HG03139 (cell line): Measurements from ENCODE around the gene ST8SIA2.

Source experiments
- ATAC-seq: cut with Tn5 transposase; IDR thresholded peaks from one replicate; pipeline ENCODE4 v1.9.1; 2021; ENCODE audit not compliant: unreplicated experiment

ST8SIA2 gene

GRCh38 chr15:92393071-92393979 is at the start of gene ST8SIA2:
Gene ST8SIA2, plus strand, starts transcription at chr15:92393881. Its CDS starts 184 bp downstream, at chr15:92394065.
- peak; percentile 66 for ATAC-seq

- ATAC-seq, result no peak
Measured at GRCh38 chr15:92343924-92344643, 49.6 kb upstream of the ST8SIA2 start.

GRCh38 chr15:92346063-92346462 is 47.6 kb upstream of the ST8SIA2 start:
- no peak for ATAC-seq

GRCh38 chr15:92355307-92355706 is 38.4 kb upstream of the ST8SIA2 start:
- no peak for ATAC-seq

- ATAC-seq, result no peak
Measured at GRCh38 chr15:92361321-92362000, 32.2 kb upstream of the ST8SIA2 start.

GRCh38 chr15:92362001-92362350 is 31.7 kb upstream of the ST8SIA2 start:
- no peak for ATAC-seq

GRCh38 chr15:92365084-92365483 is 28.6 kb upstream of the ST8SIA2 start:
- ATAC-seq, result no peak

GRCh38 chr15:92365906-92366305 is 27.8 kb upstream of the ST8SIA2 start:
- ATAC-seq, result no peak

GRCh38 chr15:92366381-92366780 is 27.3 kb upstream of the ST8SIA2 start:
- ATAC-seq, result no peak

GRCh38 chr15:92375057-92375456 is 18.6 kb upstream of the ST8SIA2 start:
- ATAC-seq, result no peak

- ATAC-seq, result no peak
Measured at GRCh38 chr15:92376109-92376508, 17.6 kb upstream of the ST8SIA2 start.

- no peak for ATAC-seq
Measured at GRCh38 chr15:92377083-92377789, 16.4 kb upstream of the ST8SIA2 start.

- no peak for ATAC-seq
Measured at GRCh38 chr15:92383519-92384324, 10.0 kb upstream of the ST8SIA2 start.

GRCh38 chr15:92384381-92384780 is 9.3 kb upstream of the ST8SIA2 start:
- no peak for ATAC-seq

- no peak for ATAC-seq
Measured at GRCh38 chr15:92385096-92385495, 8.6 kb upstream of the ST8SIA2 start.

- no peak for ATAC-seq
Measured at GRCh38 chr15:92391640-92392039, 2.0 kb upstream of the ST8SIA2 start.

- ATAC-seq, result no peak
Measured at GRCh38 chr15:92392462-92392861, 1.2 kb upstream of the ST8SIA2 start.

GRCh38 chr15:92393980-92394308 is 263 bp downstream of the ST8SIA2 start:
- ATAC-seq, result no peak

- no peak for ATAC-seq
Measured at GRCh38 chr15:92394309-92395097, 822 bp downstream of the ST8SIA2 start.
